PFSK-1 (cell line): ENCODE results near the gene BCL10.

Source experiments
- POLR2AphosphoS5 ChIP-seq: IDR thresholded peaks from 2 replicates; pipeline ENCODE4 v1.6.1; 2012; ENCODE audit warnings: low read depth, mild to moderate bottlenecking, control low read depth, low read length, moderate library complexity
- SIN3A ChIP-seq: IDR thresholded peaks from 2 replicates; pipeline ENCODE4 v1.6.1; 2012; ENCODE audit warnings: mild to moderate bottlenecking, low read length, moderate library complexity, borderline replicate concordance; ENCODE audit not compliant: insufficient read depth

DNA sequence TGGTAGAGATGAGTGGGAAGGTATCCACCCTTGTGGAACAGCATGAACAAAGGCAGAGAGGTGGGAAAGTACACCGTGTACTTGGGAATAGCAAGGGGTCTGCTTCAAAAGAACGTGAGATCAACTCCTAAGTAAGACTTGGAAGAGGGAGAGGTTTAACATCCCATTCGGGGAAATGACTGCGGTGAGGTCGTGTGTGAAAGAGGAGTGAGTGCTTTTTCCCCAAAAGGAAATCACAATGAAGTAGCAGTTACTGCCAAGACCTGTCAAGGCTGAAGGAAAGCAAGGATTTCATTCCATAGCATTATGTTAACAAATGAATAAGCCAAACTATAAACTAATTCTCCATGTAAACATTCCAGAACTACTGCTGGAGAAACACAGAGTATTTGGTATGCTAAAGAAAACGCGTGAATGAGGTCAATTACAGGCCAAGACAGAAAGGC, 55.7 kb downstream of the BCL10 start:
- TF ChIP-seq SIN3A (no peak), POLR2AphosphoS5 (no peak)
